ENCODE results near the gene PRR23E.

Gene PRR23E

GRCh38 chr3:127234778-127235177, 41.8 kb downstream of the PRR23E start:
- no peak for DNase-seq

DNA sequence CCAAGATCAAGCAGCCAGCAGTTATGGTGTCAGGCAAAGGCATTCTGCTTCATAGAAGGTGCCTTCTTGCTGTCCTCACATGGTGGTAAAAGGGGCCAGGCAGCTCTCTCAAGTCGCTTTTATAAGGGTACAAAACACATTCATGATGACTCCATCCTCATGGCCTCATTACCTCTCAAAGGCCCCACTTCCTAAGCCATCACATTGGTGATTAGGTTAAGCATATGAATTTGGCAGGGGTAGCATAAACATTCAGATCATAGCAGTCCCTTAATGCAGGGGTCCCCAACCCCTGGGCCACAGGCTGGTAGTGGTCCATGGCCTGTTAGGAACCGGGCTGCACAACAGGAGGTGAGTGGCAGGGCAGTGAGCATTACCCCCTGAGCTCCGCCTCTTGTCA, 42.8 kb downstream of the PRR23E start:
- DNase-seq, result no peak

DNA sequence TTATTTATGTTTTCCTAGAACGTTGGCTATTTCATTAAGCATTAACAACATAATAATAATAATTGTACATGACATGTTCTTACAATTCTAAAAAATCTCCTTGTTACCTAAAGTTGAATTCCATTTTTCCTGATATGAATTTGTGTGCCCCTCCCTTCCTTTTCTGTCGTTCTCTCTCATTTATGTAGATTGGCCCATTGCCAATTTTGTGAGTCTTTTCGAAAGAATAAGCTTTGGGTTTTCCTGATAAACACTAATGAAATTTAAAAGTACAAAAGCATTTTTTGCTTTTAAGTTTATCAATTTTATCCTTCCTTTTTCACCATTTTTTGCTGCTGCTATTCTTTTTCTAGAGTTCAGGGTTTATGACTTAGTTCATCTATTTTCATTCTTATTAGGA, 44.9 kb downstream of the PRR23E start:
- DNase-seq, result no peak

DNA sequence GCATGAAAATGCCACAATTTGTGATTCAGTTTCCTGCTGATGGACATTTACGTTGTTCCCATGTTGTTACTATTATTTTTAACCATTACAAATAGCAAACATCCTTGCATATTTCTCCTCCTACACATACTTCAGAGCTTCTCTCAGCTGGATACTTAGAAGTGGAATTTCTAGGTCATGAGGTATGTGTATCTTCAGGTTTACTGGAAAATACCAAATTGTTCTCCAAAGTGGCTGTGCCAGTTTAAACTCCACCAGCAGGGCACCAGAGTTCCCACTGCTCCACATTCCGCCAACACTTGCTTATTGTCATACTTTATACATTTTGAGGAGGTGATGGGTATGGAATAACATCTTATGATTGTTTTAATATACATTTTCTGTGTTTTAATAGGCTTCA, 45.7 kb downstream of the PRR23E start:
- no peak for DNase-seq

- DNase-seq, result no peak
These were observed 54.4 kb downstream of the PRR23E start for GRCh38 chr3:127247292-127247691.
